HepG2 (cell line): ENCODE measurements around the gene APOD. TPM values are rescaled to one million over a fixed set of nuclear protein-coding genes. Genes with fewer than 3 reads are reported as not detected.

ENCODE experiments used
- ATF2 ChIP-seq: sonication (generic); formaldehyde crosslinking; IDR thresholded peaks from 2 replicates; pipeline ENCODE4 v1.4.0; 2020; ENCODE audit warnings: missing genetic modification reagents
- ATF6 ChIP-seq: sonication (generic); formaldehyde crosslinking; conservative IDR thresholded peaks from 2 replicates; pipeline ENCODE4 v1.4.0; 2020; ENCODE audit warnings: missing genetic modification reagents
- KIAA2018 ChIP-seq: sonication (generic); formaldehyde crosslinking; IDR thresholded peaks from 2 replicates; pipeline ENCODE4 v1.5.0; 2020; ENCODE audit warnings: mild to moderate bottlenecking, missing genetic modification reagents, borderline replicate concordance
- MEF2D ChIP-seq: sonication (generic); formaldehyde crosslinking; IDR thresholded peaks from 2 replicates; pipeline ENCODE4 v1.5.1; 2020; ENCODE audit warnings: mild to moderate bottlenecking, missing genetic modification reagents
- NFE2L2 ChIP-seq: fragments of 150-350 bp; IDR thresholded peaks from 2 replicates; pipeline ENCODE4 v1.6.1; 2014; ENCODE audit warnings: low read length
- SIN3B ChIP-seq: fragments of 150-350 bp; IDR thresholded peaks from 2 replicates; pipeline ENCODE4 v1.6.1; 2014; ENCODE audit warnings: low read length
- SOX13 ChIP-seq, 3 experiments: fragments of 450-650 bp in 1 of 3; sonication (generic) in 1 of 3; formaldehyde crosslinking in 1 of 3; IDR thresholded peaks in 2 of 3; conservative IDR thresholded peaks in 1 of 3; 2 replicates each; pipeline versions ENCODE4 v1.5.0 to v1.6.1; 2016 to 2020; ENCODE audit warnings: antibody characterized with exemption in 1 of 3, mild to moderate bottlenecking in 1 of 3, missing compliant biosample characterization in 1 of 3, missing genetic modification reagents in 1 of 3, moderate library complexity in 1 of 3
- ZNF142 ChIP-seq: sonication (generic); formaldehyde crosslinking; IDR thresholded peaks from 2 replicates; pipeline ENCODE4 v1.4.0; 2020; ENCODE audit warnings: missing genetic modification reagents
- ZNF232 ChIP-seq: sonication (generic); formaldehyde crosslinking; IDR thresholded peaks from 2 replicates; pipeline ENCODE4 v1.4.0; 2020; ENCODE audit warnings: missing genetic modification reagents, borderline replicate concordance
- ZNF441 ChIP-seq: sonication (generic); formaldehyde crosslinking; IDR thresholded peaks from 2 replicates; pipeline ENCODE4 v1.7.0; 2021; ENCODE audit warnings: missing genetic modification reagents, borderline replicate concordance
- polyA plus RNA-seq, 8 experiments: library from polyadenylated mRNA; depleted of rRNA in 3 of 8; stranded (reverse) in 7 of 8; unstranded in 1 of 8; fragments of >200 nt; fragmentation: Illumina TruSeq in 4 of 8; extraction: Trizol in 4 of 8; gene quantifications; 2 replicates each; pipeline versions ENCODE4 v1.2.1 to v1.2.3, GENCODE V29; 2011 to 2016; ENCODE audit warnings: low read depth in 4 of 8, missing spikeins in 1 of 8, mixed read lengths in 1 of 8; ENCODE audit not compliant: insufficient read depth in 1 of 8
- total RNA-seq, 5 experiments: library from RNA; depleted of rRNA; stranded (reverse); fragments of >200 nt; fragmentation: Illumina TruSeq; extraction: Trizol; gene quantifications; 2 replicates each; pipeline ENCODE4 v1.2.3, GENCODE V29; 2016; ENCODE audit warnings: low read depth in 1 of 5

APOD gene
- total and polyA plus RNA-seq, 2 of the 13 experiments (the other 11 are each of a cell fraction or from before 2014, with no cell fraction given): not detected

- TF ChIP-seq SOX13 (IDR thresholded peaks at IDR 0.05): no peak
- TF ChIP-seq SOX13 (CRISPR knock-in tag; conservative IDR thresholded peaks at IDR 0.05 in 1 of 2, IDR thresholded peaks at IDR 0.05 in 1 of 2): peak in 1 of 2 experiments; percentile 45; a peak in 1 of 4 replicates
- no peak for TF ChIP-seq ATF6 (CRISPR knock-in tag)
- no peak for TF ChIP-seq SIN3B
- TF ChIP-seq ZNF232 (CRISPR knock-in tag): peak; percentile 87
- TF ChIP-seq ATF2 (CRISPR knock-in tag): no peak
- TF ChIP-seq ZNF142 (CRISPR knock-in tag): no peak
- TF ChIP-seq ZNF441 (CRISPR knock-in tag): peak; percentile 83; the same call in 1 of the 2 replicates
- no peak for TF ChIP-seq NFE2L2
- TF ChIP-seq MEF2D (CRISPR knock-in tag): 0 out of 2 replicates have a peak, but pooled peaks have one; percentile 52
- no peak for TF ChIP-seq KIAA2018 (CRISPR knock-in tag)
Observed at GRCh38 chr3:195549931-195550519, 33.7 kb downstream of the APOD start (continued).
